ENCODE measurements around the gene CPNE4.

DNA sequence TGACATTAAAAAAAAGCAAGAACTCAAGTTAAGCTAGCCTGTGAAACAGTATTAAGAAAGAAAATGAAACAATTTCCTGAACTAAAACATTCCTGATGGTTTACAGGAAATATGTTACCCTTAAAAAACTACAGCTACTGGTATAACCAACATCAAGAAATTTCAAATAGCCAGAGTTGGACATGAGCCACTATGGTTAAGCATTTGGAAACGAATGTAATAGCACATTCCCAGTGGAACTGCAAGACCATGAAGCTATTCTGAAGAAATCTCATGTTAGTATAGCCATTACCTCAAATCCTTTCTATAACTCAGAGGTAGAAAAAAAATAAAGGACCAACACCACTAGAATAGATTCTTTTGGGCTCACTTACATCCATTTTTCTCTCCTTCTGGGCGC, 30.2 kb downstream of the CPNE4 start:
- TF ChIP-seq POLR2A (IDR thresholded peaks at IDR 0.05; ENCODE audit: low read depth, low read length) (no peak), TAF1 (IDR thresholded peaks at IDR 0.05; ENCODE audit: low read depth, low read length) (no peak), POLR2AphosphoS5 (IDR thresholded peaks at IDR 0.05; ENCODE audit: low read depth, low read length) (no peak)

Data from GM12891 (cell line).